GM23338 (cell line): ENCODE data around the gene RSRC2.

Experiments used
- CREB1 ChIP-seq: fragments of 250-450 bp; sonication (Bioruptor Pico); IDR thresholded peaks from 2 replicates; pipeline ENCODE4 v1.5.0; 2020; ENCODE audit warnings: low read depth, mild to moderate bottlenecking, moderate library complexity
- EZH2 ChIP-seq: fragments of 200-600 bp; sonication (generic); IDR thresholded peaks from one replicate; pipeline ENCODE4 v1.8.0; 2017; ENCODE audit warnings: antibody characterized with exemption, mild to moderate bottlenecking, low read depth; ENCODE audit not compliant: unreplicated experiment
- EZH2phosphoT487 ChIP-seq: fragments of 200-600 bp; sonication (generic); IDR thresholded peaks from one replicate; pipeline ENCODE4 v1.8.1; 2018; ENCODE audit warnings: antibody characterized with exemption; ENCODE audit not compliant: unreplicated experiment
- JUNB ChIP-seq: IDR thresholded peaks from one replicate; pipeline ENCODE4 v1.6.1; 2016; ENCODE audit warnings: antibody characterized with exemption; ENCODE audit not compliant: unreplicated experiment
- NANOG ChIP-seq: IDR thresholded peaks from 2 replicates; pipeline ENCODE4 v1.6.1; 2016; ENCODE audit warnings: antibody characterized with exemption, borderline replicate concordance
- POLR2AphosphoS5 ChIP-seq: IDR thresholded peaks from 2 replicates; pipeline ENCODE4 v1.6.1; 2016; ENCODE audit warnings: antibody characterized with exemption, low read depth
- REST ChIP-seq: IDR thresholded peaks from one replicate; pipeline ENCODE4 v1.6.1; 2018; ENCODE audit warnings: antibody characterized with exemption; ENCODE audit not compliant: unreplicated experiment
- STAT1 ChIP-seq: IDR thresholded peaks from one replicate; pipeline ENCODE4 v1.6.1; 2016; ENCODE audit warnings: antibody characterized with exemption; ENCODE audit not compliant: unreplicated experiment
- ZNF114 ChIP-seq: fragments of 250-450 bp; sonication (Bioruptor Pico); IDR thresholded peaks from 2 replicates; pipeline ENCODE4 v1.5.0; 2020; ENCODE audit warnings: mild to moderate bottlenecking, moderate library complexity
- ZNF331 ChIP-seq: fragments of 250-450 bp; sonication (Bioruptor Pico); IDR thresholded peaks from 2 replicates; pipeline ENCODE4 v1.5.0; 2020; ENCODE audit warnings: low read depth, mild to moderate bottlenecking, moderate library complexity
- ZNF462 ChIP-seq: fragments of 250-450 bp; sonication (Bioruptor Pico); IDR thresholded peaks from 2 replicates; pipeline ENCODE4 v1.5.0; 2020; ENCODE audit warnings: mild to moderate bottlenecking, moderate library complexity
- TF ChIP-seq, protein P1 (sequence below), 2 experiments: fragments of 200-600 bp in 1 of 2; sonication (generic) in 1 of 2; conservative IDR thresholded peaks; 2 replicates each; pipeline versions ENCODE4 v1.5.1 to v1.6.1; 2016 to 2017; ENCODE audit warnings: antibody characterized with exemption in 2 of 2, low read depth in 2 of 2, mild to moderate bottlenecking in 2 of 2, moderate library complexity in 1 of 2
- TF ChIP-seq, protein P2 (sequence below): IDR thresholded peaks from 2 replicates; pipeline ENCODE4 v1.6.1; 2016; ENCODE audit warnings: antibody characterized with exemption

DNA sequence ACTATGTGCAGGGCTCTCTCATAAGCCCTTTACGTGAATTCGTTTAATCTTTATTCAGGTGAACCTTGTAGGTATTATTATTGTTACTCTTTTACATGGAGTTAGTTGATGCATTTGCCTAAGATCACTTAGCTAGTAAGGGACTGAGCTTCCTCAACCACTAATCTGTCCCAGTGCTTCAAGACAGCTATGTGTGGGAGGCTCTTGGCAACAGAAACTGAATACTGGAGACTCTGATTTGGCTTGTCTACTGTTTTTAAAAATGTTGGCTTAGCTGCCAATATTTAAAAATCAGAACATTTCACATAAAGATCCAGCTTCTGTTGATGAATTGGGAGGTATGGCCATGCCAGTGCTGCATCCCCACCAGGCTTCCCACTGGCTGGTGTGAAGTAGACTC lies 7.1 kb upstream of the RSRC2 start:
- no peak for TF ChIP-seq POLR2AphosphoS5
- TF ChIP-seq, protein P1, sequence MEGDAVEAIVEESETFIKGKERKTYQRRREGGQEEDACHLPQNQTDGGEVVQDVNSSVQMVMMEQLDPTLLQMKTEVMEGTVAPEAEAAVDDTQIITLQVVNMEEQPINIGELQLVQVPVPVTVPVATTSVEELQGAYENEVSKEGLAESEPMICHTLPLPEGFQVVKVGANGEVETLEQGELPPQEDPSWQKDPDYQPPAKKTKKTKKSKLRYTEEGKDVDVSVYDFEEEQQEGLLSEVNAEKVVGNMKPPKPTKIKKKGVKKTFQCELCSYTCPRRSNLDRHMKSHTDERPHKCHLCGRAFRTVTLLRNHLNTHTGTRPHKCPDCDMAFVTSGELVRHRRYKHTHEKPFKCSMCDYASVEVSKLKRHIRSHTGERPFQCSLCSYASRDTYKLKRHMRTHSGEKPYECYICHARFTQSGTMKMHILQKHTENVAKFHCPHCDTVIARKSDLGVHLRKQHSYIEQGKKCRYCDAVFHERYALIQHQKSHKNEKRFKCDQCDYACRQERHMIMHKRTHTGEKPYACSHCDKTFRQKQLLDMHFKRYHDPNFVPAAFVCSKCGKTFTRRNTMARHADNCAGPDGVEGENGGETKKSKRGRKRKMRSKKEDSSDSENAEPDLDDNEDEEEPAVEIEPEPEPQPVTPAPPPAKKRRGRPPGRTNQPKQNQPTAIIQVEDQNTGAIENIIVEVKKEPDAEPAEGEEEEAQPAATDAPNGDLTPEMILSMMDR (conservative IDR thresholded peaks at IDR 0.05; ENCODE audit: low read depth in 2 of 2), result no peak
- no peak for TF ChIP-seq JUNB
- no peak for TF ChIP-seq EZH2
- no peak for TF ChIP-seq STAT1
- TF ChIP-seq CREB1, result no peak
- TF ChIP-seq REST, result no peak
- no peak for TF ChIP-seq EZH2phosphoT487
- no peak for TF ChIP-seq NANOG
- TF ChIP-seq ZNF331 (CRISPR knock-in tag), result no peak
- TF ChIP-seq, protein P2, sequence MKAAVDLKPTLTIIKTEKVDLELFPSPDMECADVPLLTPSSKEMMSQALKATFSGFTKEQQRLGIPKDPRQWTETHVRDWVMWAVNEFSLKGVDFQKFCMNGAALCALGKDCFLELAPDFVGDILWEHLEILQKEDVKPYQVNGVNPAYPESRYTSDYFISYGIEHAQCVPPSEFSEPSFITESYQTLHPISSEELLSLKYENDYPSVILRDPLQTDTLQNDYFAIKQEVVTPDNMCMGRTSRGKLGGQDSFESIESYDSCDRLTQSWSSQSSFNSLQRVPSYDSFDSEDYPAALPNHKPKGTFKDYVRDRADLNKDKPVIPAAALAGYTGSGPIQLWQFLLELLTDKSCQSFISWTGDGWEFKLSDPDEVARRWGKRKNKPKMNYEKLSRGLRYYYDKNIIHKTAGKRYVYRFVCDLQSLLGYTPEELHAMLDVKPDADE, result no peak
- no peak for TF ChIP-seq ZNF462
- no peak for TF ChIP-seq ZNF114
